ENCODE results near the gene HERPUD2. TPM values are rescaled to one million over a fixed set of nuclear protein-coding genes. Genes with fewer than 3 reads are reported as not detected.

Gene HERPUD2
- total and polyA plus RNA-seq, 2 donors (not counting 1 experiment from before 2014, with no cell fraction given), result 58.8 to 62.2 TPM

DNA sequence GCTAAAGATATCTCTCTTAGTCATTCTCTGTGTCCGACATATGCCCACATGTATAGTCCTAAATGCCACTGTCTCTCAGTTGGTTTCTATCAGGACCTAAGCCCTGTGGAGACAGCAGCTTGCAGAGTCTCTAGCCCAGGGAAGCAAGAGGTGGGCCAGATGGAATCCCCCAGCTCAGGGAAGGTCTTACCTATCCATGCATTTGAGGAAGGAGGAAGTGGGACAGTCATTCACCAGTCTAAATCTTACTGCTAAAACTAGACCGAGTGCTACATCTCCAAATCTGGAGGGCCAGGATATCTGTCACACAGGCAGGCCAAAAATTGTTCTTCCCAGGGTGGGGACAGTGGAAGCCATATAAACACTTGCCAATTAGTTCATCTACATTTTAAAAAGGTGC is 26.4 kb upstream of the HERPUD2 start:
- ATAC-seq (ENCODE audit: low read depth) (no peak), DNase-seq (no peak)
- Mint-ChIP-seq H3K4me1 (peaks cover 57% of the 10 kb centered on the region), H3K9me3 (ENCODE audit: insufficient read depth) (no peaks in the 10 kb centered on the region), H3K4me3 (peak overlapping the region; percentile 75), H3K27me3 (no peaks in the 10 kb centered on the region), H3K27ac (peak overlapping the region; percentile 77)
- no peak overlapping the region for H3K4me3 ChIP-seq (ENCODE audit: control extremely low read depth in 1 of 5, extremely low read depth in 1 of 5, insufficient read depth in 1 of 5, low read depth in 2 of 5, low read length in 4 of 5)
- H3K79me2 ChIP-seq (ENCODE audit: control insufficient read depth, insufficient read depth, low read length), result peaks cover 22% of the 10 kb centered on the region
- H3K36me3 ChIP-seq (replicated peaks in 1 of 2; ENCODE audit: control extremely low read depth in 1 of 2, control insufficient read depth in 1 of 2, extremely low read depth in 1 of 2, insufficient read depth in 2 of 2, low read length in 1 of 2), result no peaks in the 10 kb centered on the region
- ChIA-PET POLR2A (interaction anchor here (0.8 to 1.0 kb wide), 2 partner anchors 9 to 79 kb away, joined by 3 read pairs; partner anchors contain the start of gene SEPTIN7), CTCF (interaction anchor here (1.1 to 2.4 kb wide), 3 partner anchors 9 to 185 kb away, joined by 3 to 9 read pairs (median 8); no protein-coding TSS in a partner anchor)
- no peak overlapping the region for H3K27ac ChIP-seq (ENCODE audit: low read length in 2 of 2)
- TF ChIP-seq EZH2 (IDR thresholded peaks at IDR 0.05; ENCODE audit: borderline replicate concordance, insufficient read depth, low read depth, low read length, poor library complexity, severe bottlenecking), result no peak
- TF ChIP-seq CTCF (IDR thresholded peaks at IDR 0.05), result no peak
- H2AFZ ChIP-seq (ENCODE audit: insufficient read depth, low read depth, low read length, poor library complexity, severe bottlenecking), result peak overlapping the region; percentile 13
- H3K4me2 ChIP-seq (replicated peaks; ENCODE audit: low read depth, low read length, poor library complexity, severe bottlenecking), result peak overlapping the region; percentile 55
- H3K9me3 ChIP-seq (ENCODE audit: control extremely low read depth in 1 of 3, control insufficient read depth in 2 of 3, insufficient read depth in 1 of 3, low read length in 2 of 3), result peaks cover 0 to 5% (median 0%) of the 10 kb centered on the region in 3 donors
- H3K9ac ChIP-seq (ENCODE audit: low read length), result no peak overlapping the region
- no peaks in the 10 kb centered on the region for H4K20me1 ChIP-seq (ENCODE audit: control insufficient read depth, insufficient read depth, low read length, poor library complexity, severe bottlenecking)
- intact Hi-C loops (cut with micrococcal nuclease), result no loop called here
- H3K4me1 ChIP-seq (ENCODE audit: control insufficient read depth in 2 of 2, insufficient read depth in 2 of 2, low read length in 2 of 2), result peaks cover 47% of the 10 kb centered on the region in 2 donors
- 67% methylated on average over 1 of the region's 2 CpGs for WGBS (ENCODE audit: insufficient coverage)
- H3K27me3 ChIP-seq (replicated peaks in 1 of 4; ENCODE audit: control extremely low read depth in 1 of 4, control insufficient read depth in 3 of 4, insufficient read depth in 4 of 4, low read length in 3 of 4), result no peaks in the 10 kb centered on the region

- Histone ChIP-seq H3K4me1 (ENCODE audit: control insufficient read depth in 2 of 2, insufficient read depth in 2 of 2, low read length in 2 of 2) (peaks cover 43 to 44% of the 10 kb centered on the region in 2 donors), H3K4me3 (ENCODE audit: control extremely low read depth in 1 of 5, extremely low read depth in 1 of 5, insufficient read depth in 1 of 5, low read depth in 2 of 5, low read length in 4 of 5) (no peak overlapping the region), H3K27me3 (replicated peaks in 1 of 4; ENCODE audit: control extremely low read depth in 1 of 4, control insufficient read depth in 3 of 4, insufficient read depth in 4 of 4, low read length in 3 of 4) (no peaks in the 10 kb centered on the region), H3K9ac (ENCODE audit: low read length) (no peak overlapping the region), H3K4me2 (replicated peaks; ENCODE audit: low read depth, low read length, poor library complexity, severe bottlenecking) (peak overlapping the region; percentile 55), H3K9me3 (ENCODE audit: control extremely low read depth in 1 of 3, control insufficient read depth in 2 of 3, insufficient read depth in 1 of 3, low read length in 2 of 3) (peaks cover 0 to 5% (median 0%) of the 10 kb centered on the region in 3 donors), H2AFZ (ENCODE audit: insufficient read depth, low read depth, low read length, poor library complexity, severe bottlenecking) (no peak overlapping the region), H3K36me3 (replicated peaks in 1 of 2; ENCODE audit: control extremely low read depth in 1 of 2, control insufficient read depth in 1 of 2, extremely low read depth in 1 of 2, insufficient read depth in 2 of 2, low read length in 1 of 2) (no peaks in the 10 kb centered on the region), H3K79me2 (ENCODE audit: control insufficient read depth, insufficient read depth, low read length) (peaks cover 18% of the 10 kb centered on the region), H3K27ac (ENCODE audit: low read length in 2 of 2) (no peak overlapping the region), H4K20me1 (ENCODE audit: control insufficient read depth, insufficient read depth, low read length, poor library complexity, severe bottlenecking) (no peaks in the 10 kb centered on the region)
- Mint-ChIP-seq H3K27me3 (no peaks in the 10 kb centered on the region), H3K9me3 (ENCODE audit: insufficient read depth) (no peaks in the 10 kb centered on the region), H3K27ac (peak overlapping the region; percentile 77), H3K4me3 (no peak overlapping the region), H3K4me1 (peaks cover 57% of the 10 kb centered on the region)
- no peak for TF ChIP-seq EZH2 (IDR thresholded peaks at IDR 0.05; ENCODE audit: borderline replicate concordance, insufficient read depth, low read depth, low read length, poor library complexity, severe bottlenecking)
- TF ChIP-seq CTCF (IDR thresholded peaks at IDR 0.05), result no peak
- DNase-seq (no peak), ATAC-seq (ENCODE audit: low read depth) (no peak)
- CTCF ChIA-PET, result interaction anchor here (1.0 to 2.4 kb wide), 4 partner anchors 9 to 186 kb away, joined by 3 to 9 read pairs (median 6); partner anchors contain the start of gene SEPTIN7
- intact Hi-C loops (cut with micrococcal nuclease), result no loop called here
- POLR2A ChIA-PET, result interaction anchor here (0.7 to 1.0 kb wide), 3 partner anchors 9 to 197 kb away, joined by 3 to 5 read pairs (median 3); partner anchors contain the start of gene SEPTIN7
Measured at GRCh38 chr7:35720849-35721248, 25.9 kb upstream of the HERPUD2 start.
